ENCODE data around the gene BPHL. TPM values are rescaled to one million over a fixed set of nuclear protein-coding genes. Genes with fewer than 3 reads are reported as not detected.
"Not testable (repeated sequence)": the region's sequence is repeated elsewhere in the genome, so short reads cannot be mapped to it uniquely, and the experiment has no call there.

Gene BPHL
- total RNA-seq, 2 experiments from 2014 or later: 8.4 to 9.5 TPM

- Mint-ChIP-seq H3K36me3 (ENCODE audit: low read depth) (peaks cover 34% of the 10 kb centered on the region), H3K27ac (peak overlapping the region; percentile 87), H3K27me3 (no peaks in the 10 kb centered on the region), H3K9me3 (no peaks in the 10 kb centered on the region), H3K4me1 (ENCODE audit: low read depth) (peaks cover 37% of the 10 kb centered on the region), H3K4me3 (no peak overlapping the region)
- intact Hi-C loops (cut with micrococcal nuclease): no loop called here
- DNase-seq (no peak), ATAC-seq (no peak)
- POLR2A ChIA-PET: interaction anchor here (0.6 to 1.5 kb wide), 4 partner anchors 9 to 87 kb away, joined by 3 to 8 read pairs (median 3); partner anchors contain the start of gene NQO2
- CTCF ChIA-PET: interaction anchor here (0.6 to 1.2 kb wide), 5 partner anchors 9 to 55 kb away, joined by 3 read pairs; no protein-coding TSS in a partner anchor
- TF ChIP-seq, protein P1, sequence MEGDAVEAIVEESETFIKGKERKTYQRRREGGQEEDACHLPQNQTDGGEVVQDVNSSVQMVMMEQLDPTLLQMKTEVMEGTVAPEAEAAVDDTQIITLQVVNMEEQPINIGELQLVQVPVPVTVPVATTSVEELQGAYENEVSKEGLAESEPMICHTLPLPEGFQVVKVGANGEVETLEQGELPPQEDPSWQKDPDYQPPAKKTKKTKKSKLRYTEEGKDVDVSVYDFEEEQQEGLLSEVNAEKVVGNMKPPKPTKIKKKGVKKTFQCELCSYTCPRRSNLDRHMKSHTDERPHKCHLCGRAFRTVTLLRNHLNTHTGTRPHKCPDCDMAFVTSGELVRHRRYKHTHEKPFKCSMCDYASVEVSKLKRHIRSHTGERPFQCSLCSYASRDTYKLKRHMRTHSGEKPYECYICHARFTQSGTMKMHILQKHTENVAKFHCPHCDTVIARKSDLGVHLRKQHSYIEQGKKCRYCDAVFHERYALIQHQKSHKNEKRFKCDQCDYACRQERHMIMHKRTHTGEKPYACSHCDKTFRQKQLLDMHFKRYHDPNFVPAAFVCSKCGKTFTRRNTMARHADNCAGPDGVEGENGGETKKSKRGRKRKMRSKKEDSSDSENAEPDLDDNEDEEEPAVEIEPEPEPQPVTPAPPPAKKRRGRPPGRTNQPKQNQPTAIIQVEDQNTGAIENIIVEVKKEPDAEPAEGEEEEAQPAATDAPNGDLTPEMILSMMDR (IDR thresholded peaks at IDR 0.05): no peak
Measured at GRCh38 chr6:3076320-3076719, 42.2 kb upstream of the BPHL start.

- intact Hi-C loops (cut with micrococcal nuclease): no loop called here
- Mint-ChIP-seq H3K4me3 (no peak overlapping the region), H3K27ac (no peak overlapping the region), H3K9me3 (no peaks in the 10 kb centered on the region), H3K4me1 (ENCODE audit: low read depth) (peaks cover 30% of the 10 kb centered on the region), H3K36me3 (ENCODE audit: low read depth) (peaks cover 40% of the 10 kb centered on the region), H3K27me3 (no peaks in the 10 kb centered on the region)
- ChIA-PET CTCF (interaction anchor here (0.9 kb wide), 1 partner anchor 30 kb away, joined by 3 read pairs; no protein-coding TSS in a partner anchor), POLR2A (no interaction called here)
- TF ChIP-seq, protein P1 (IDR thresholded peaks at IDR 0.05): no peak
- ATAC-seq (no peak), DNase-seq (no peak)
Measured at GRCh38 chr6:3077430-3077829, 41.1 kb upstream of the BPHL start.

DNA sequence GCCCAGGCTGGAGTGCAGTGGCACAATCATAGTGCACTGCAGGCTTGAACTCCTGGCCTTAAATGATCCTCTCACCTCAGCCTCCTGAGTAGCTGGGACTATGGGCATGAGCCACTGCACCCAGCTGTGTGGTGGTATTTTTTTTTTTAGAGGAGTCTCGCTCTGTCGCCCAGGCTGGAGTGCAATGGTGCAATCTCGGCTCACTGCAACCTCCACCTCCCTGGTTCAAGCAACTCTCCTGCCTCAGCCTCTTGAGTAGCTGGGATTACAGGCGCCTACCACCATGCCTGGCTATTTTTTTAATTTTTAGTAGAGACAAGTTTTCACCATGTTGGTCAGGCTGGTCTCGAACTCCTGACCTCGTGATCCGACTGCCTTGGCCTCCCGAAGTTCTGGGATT, 39.6 kb upstream of the BPHL start:
- H3K9me3 Mint-ChIP-seq; H3K27me3 Mint-ChIP-seq; ATAC-seq; CTCF ChIA-PET; DNase-seq; H3K4me3 Mint-ChIP-seq; H3K27ac Mint-ChIP-seq; intact Hi-C loops (cut with micrococcal nuclease): not testable (repeated sequence)
- POLR2A ChIA-PET: interaction anchor here (1.5 kb wide), 1 partner anchor 8 kb away, joined by 6 read pairs; no protein-coding TSS in a partner anchor
- Mint-ChIP-seq H3K36me3 (ENCODE audit: low read depth) (peaks cover 44% of the 10 kb centered on the region), H3K4me1 (ENCODE audit: low read depth) (peaks cover 25% of the 10 kb centered on the region)

GRCh38 chr6:3079682-3080081, 38.8 kb upstream of the BPHL start:
- Mint-ChIP-seq H3K4me1 (ENCODE audit: low read depth) (peaks cover 22% of the 10 kb centered on the region), H3K9me3 (no peaks in the 10 kb centered on the region), H3K27ac (no peak overlapping the region), H3K4me3 (no peak overlapping the region), H3K36me3 (ENCODE audit: low read depth) (peaks cover 49% of the 10 kb centered on the region), H3K27me3 (no peaks in the 10 kb centered on the region)
- DNase-seq (no peak), ATAC-seq (no peak)
- CTCF ChIA-PET: interaction anchor here (0.8 kb wide), 1 partner anchor 11 kb away, joined by 3 read pairs; the partner anchor contains the start of gene RIPK1
- TF ChIP-seq, protein P1 (IDR thresholded peaks at IDR 0.05): no peak
- POLR2A ChIA-PET: interaction anchor here (0.7 to 1.5 kb wide), 2 partner anchors 9 to 34 kb away, joined by 3 to 6 read pairs; no protein-coding TSS in a partner anchor
- intact Hi-C loops (cut with micrococcal nuclease): no loop called here

- Mint-ChIP-seq H3K4me3 (no peak overlapping the region), H3K9me3 (no peaks in the 10 kb centered on the region), H3K27me3 (no peaks in the 10 kb centered on the region), H3K36me3 (ENCODE audit: low read depth) (peaks cover 52% of the 10 kb centered on the region), H3K27ac (no peak overlapping the region), H3K4me1 (ENCODE audit: low read depth) (peaks cover 5% of the 10 kb centered on the region)
- DNase-seq: no peak
- intact Hi-C loops (cut with micrococcal nuclease): no loop called here
- ChIA-PET CTCF (no interaction called here), POLR2A (no interaction called here)
- TF ChIP-seq, protein P1 (IDR thresholded peaks at IDR 0.05): no peak
- no peak for ATAC-seq
Measured at GRCh38 chr6:3081960-3082359, 36.6 kb upstream of the BPHL start.

Measured in activated CD8-positive, alpha-beta T cell treated with anti-CD3 and anti-CD28 coated beads for 36 hours (primary cell).